H1 (cell line): ENCODE results near the gene CNTNAP1. TPM values are rescaled to one million over a fixed set of nuclear protein-coding genes. Genes with fewer than 3 reads are reported as not detected.
A peak's percentile ranks its signal among the peaks of the same experiment; 100 is the strongest.

Experiments used
- CTCF ChIA-PET: fragments of 300-600 bp; sonication (Branson Sonifier 250); formaldehyde crosslinking; loops from one replicate; lab custom pipeline; 2021; ENCODE audit not compliant: partially characterized antibody; lab: Charles Lee
- POLR2A ChIA-PET: fragments of 300-600 bp; sonication (Branson Sonifier 250); formaldehyde crosslinking; loops from one replicate; lab custom pipeline; 2021; ENCODE audit warnings: inconsistent platforms; ENCODE audit not compliant: partially characterized antibody; lab: Charles Lee
- DNase-seq, 2 experiments: peaks; one replicate each; pipeline versions ENCODE4 v3.0.0 to v3.0.0-alpha.2; 2010 to 2022; ENCODE audit warnings: low spot score in 2 of 2, low read depth in 1 of 2, mixed read lengths in 1 of 2
- FAIRE-seq: peaks from 2 replicates; lab custom pipeline; 2011; peaks lifted over from hg19 to GRCh38; lab: Jason Lieb, UNC
- H2AFZ ChIP-seq: 2 replicates; pipeline ENCODE4 v1.8.1; 2012; ENCODE audit warnings: low read length, inconsistent platforms
- H2AK5ac ChIP-seq: 2 replicates; pipeline ENCODE4 v1.6.1; 2013; ENCODE audit warnings: low read depth, low read length
- H2BK120ac ChIP-seq: replicated peaks from 2 replicates; pipeline ENCODE3; 2013; ENCODE audit warnings: low read depth, low read length, inconsistent platforms
- H2BK12ac ChIP-seq: 2 replicates; pipeline ENCODE4 v1.6.1; 2013; ENCODE audit warnings: low read depth, low read length
- H2BK15ac ChIP-seq: 2 replicates; pipeline ENCODE4 v1.6.1; 2013; ENCODE audit warnings: low read length
- H2BK20ac ChIP-seq: 2 replicates; pipeline ENCODE4 v1.6.1; 2013; ENCODE audit warnings: low read length
- H2BK5ac ChIP-seq: 2 replicates; pipeline ENCODE4 v1.6.1; 2013; ENCODE audit warnings: low read depth, low read length
- H3K14ac ChIP-seq: 2 replicates; pipeline ENCODE4 v1.6.1; 2013; ENCODE audit warnings: inconsistent platforms; ENCODE audit not compliant: insufficient read length
- H3K18ac ChIP-seq: 2 replicates; pipeline ENCODE4 v1.6.1; 2013; ENCODE audit warnings: low read length; ENCODE audit errors: extremely low read depth
- H3K23ac ChIP-seq: 2 replicates; pipeline ENCODE4 v1.6.1; 2013; ENCODE audit warnings: inconsistent platforms; ENCODE audit not compliant: insufficient read length
- H3K23me2 ChIP-seq: 2 replicates; pipeline ENCODE4 v1.6.1; 2013; ENCODE audit warnings: low read depth, low read length
- H3K27ac ChIP-seq: 2 replicates; pipeline ENCODE4 v1.6.1; 2011; ENCODE audit warnings: low read depth, low read length, inconsistent platforms
- H3K27me3 ChIP-seq, 4 experiments: replicated peaks in 1 of 4; 1 replicate in 1 of 4; 2 replicates in 3 of 4; pipeline versions ENCODE4 v1.6.1 to v1.8.1; 2011 to 2013; ENCODE audit warnings: low read length in 3 of 4, mild to moderate bottlenecking in 3 of 4, inconsistent platforms in 2 of 4, mixed read lengths in 2 of 4, moderate library complexity in 1 of 4; ENCODE audit not compliant: control insufficient read depth in 3 of 4, insufficient read depth in 3 of 4; ENCODE audit errors: extremely low read depth in 1 of 4
- H3K36me3 ChIP-seq, 4 experiments: 2 replicates each; pipeline versions ENCODE4 v1.6.1 to v1.8.1; 2011 to 2013; ENCODE audit warnings: mild to moderate bottlenecking in 4 of 4, low read length in 3 of 4, moderate library complexity in 2 of 4, control low read depth in 1 of 4, inconsistent platforms in 1 of 4; ENCODE audit not compliant: insufficient read depth in 4 of 4, control insufficient read depth in 2 of 4
- H3K4ac ChIP-seq: replicated peaks from 2 replicates; pipeline ENCODE3; 2013; ENCODE audit warnings: low read length, low read depth, mixed read lengths, inconsistent platforms; ENCODE audit not compliant: insufficient read length
- H3K4me1 ChIP-seq, 4 experiments: replicated peaks in 1 of 4; 1 replicate in 1 of 4; 2 replicates in 3 of 4; pipeline versions ENCODE4 v1.6.1 to v1.8.1; 2011 to 2013; ENCODE audit warnings: low read length in 3 of 4, inconsistent platforms in 2 of 4, mixed read lengths in 1 of 4; ENCODE audit not compliant: insufficient read depth in 4 of 4, control insufficient read depth in 3 of 4
- H3K4me2 ChIP-seq, 2 experiments: 2 replicates each; pipeline versions ENCODE4 v1.6.1 to v1.8.1; 2011 to 2013; ENCODE audit warnings: low read depth in 2 of 2, low read length in 2 of 2, control low read depth in 1 of 2, inconsistent platforms in 1 of 2, mild to moderate bottlenecking in 1 of 2; ENCODE audit not compliant: insufficient read depth in 1 of 2
- H3K4me3 ChIP-seq, 4 experiments: fragments of 200-600, 300-600 bp in 1 of 4; sonication (generic), shearing (Covaris generic), sonication (Bioruptor Twin) in 1 of 4; 2 replicates each; pipeline versions ENCODE4 v1.5.1 to v1.8.1; 2011 to 2016; ENCODE audit warnings: low read length in 4 of 4, low read depth in 3 of 4, control low read depth in 2 of 4, inconsistent platforms in 2 of 4, mild to moderate bottlenecking in 2 of 4, mixed read lengths in 1 of 4, moderate library complexity in 1 of 4; ENCODE audit not compliant: insufficient read depth in 2 of 4; ENCODE audit errors: extremely low read depth in 1 of 4
- H3K56ac ChIP-seq: replicated peaks from 2 replicates; pipeline ENCODE3; 2013; ENCODE audit warnings: low read depth, mild to moderate bottlenecking, mixed read lengths, low read length, inconsistent platforms; ENCODE audit not compliant: insufficient read length
- H3K79me1 ChIP-seq: 2 replicates; pipeline ENCODE4 v1.6.1; 2013; ENCODE audit warnings: low read depth, low read length, control low read depth
- H3K79me2 ChIP-seq, 2 experiments: 2 replicates each; pipeline versions ENCODE4 v1.6.1 to v1.8.1; 2012 to 2013; ENCODE audit warnings: low read length in 2 of 2, mild to moderate bottlenecking in 2 of 2, inconsistent platforms in 1 of 2; ENCODE audit not compliant: insufficient read depth in 2 of 2, control insufficient read depth in 1 of 2
- H3K9ac ChIP-seq, 4 experiments: replicated peaks in 1 of 4; 1 replicate in 1 of 4; 2 replicates in 3 of 4; pipeline versions ENCODE4 v1.6.1 to v1.8.1; 2011 to 2013; ENCODE audit warnings: low read depth in 3 of 4, low read length in 3 of 4, control low read depth in 2 of 4, mild to moderate bottlenecking in 2 of 4, moderate library complexity in 2 of 4, inconsistent platforms in 1 of 4; ENCODE audit errors: extremely low read depth in 1 of 4
- H3K9me3 ChIP-seq, 2 experiments: 2 replicates each; pipeline versions ENCODE4 v1.6.1 to v1.8.1; 2012 to 2013; ENCODE audit warnings: mild to moderate bottlenecking in 2 of 2, moderate library complexity in 2 of 2, control low read depth in 1 of 2, inconsistent platforms in 1 of 2, low read depth in 1 of 2, low read length in 1 of 2, mixed read lengths in 1 of 2; ENCODE audit not compliant: insufficient read depth in 2 of 2
- H4K20me1 ChIP-seq, 2 experiments: replicated peaks in 1 of 2; 2 replicates each; pipeline versions ENCODE3 to v1.8.1; 2011 to 2013; ENCODE audit warnings: inconsistent platforms in 2 of 2, low read length in 2 of 2, mild to moderate bottlenecking in 1 of 2; ENCODE audit not compliant: insufficient read depth in 2 of 2, control insufficient read depth in 1 of 2
- H4K5ac ChIP-seq: 2 replicates; pipeline ENCODE4 v1.6.1; 2013; ENCODE audit warnings: low read length, low read depth, mixed read lengths, inconsistent platforms; ENCODE audit not compliant: insufficient read length
- H4K8ac ChIP-seq: 2 replicates; pipeline ENCODE4 v1.8.0; 2013; ENCODE audit warnings: mild to moderate bottlenecking, moderate library complexity, low read length, inconsistent platforms; ENCODE audit not compliant: insufficient read depth; ENCODE audit errors: extremely low read depth
- H4K91ac ChIP-seq: replicated peaks from 2 replicates; pipeline ENCODE3; 2013; ENCODE audit warnings: low read length, mixed read lengths, inconsistent platforms; ENCODE audit not compliant: insufficient read length
- E2F6 ChIP-seq: IDR thresholded peaks from 2 replicates; pipeline ENCODE4 v1.6.1; 2012; ENCODE audit warnings: inconsistent platforms
- PHF8 ChIP-seq: fragments of 200-600 bp; sonication (generic); conservative IDR thresholded peaks from 2 replicates; pipeline ENCODE4 v1.7.1; 2012; ENCODE audit warnings: low read depth, mild to moderate bottlenecking, inconsistent platforms, low read length, moderate library complexity
- RAD21 ChIP-seq, 2 experiments: IDR thresholded peaks in 1 of 2; conservative IDR thresholded peaks in 1 of 2; 2 replicates each; pipeline ENCODE4 v1.6.1; 2011; ENCODE audit warnings: low read depth in 2 of 2, low read length in 2 of 2, improper control_type of control experiment in 1 of 2, inconsistent platforms in 1 of 2, mild to moderate bottlenecking in 1 of 2, moderate library complexity in 1 of 2
- WGBS, 2 experiments: shearing (Covaris generic) in 1 of 2; methylation state at CpG; one replicate each; pipeline versions ENCODE4 v1.1.6 to v1.1.7; 2013 to 2015; ENCODE audit warnings: low lambda C conversion rate in 2 of 2, mixed read lengths in 2 of 2, inconsistent platforms in 1 of 2, low coverage in 1 of 2, missing lambda C conversion rate in 1 of 2; ENCODE audit not compliant: insufficient replicate concordance in 2 of 2, insufficient coverage in 1 of 2, insufficient read length in 1 of 2; ENCODE audit errors: extremely low coverage in 1 of 2, missing lambda C conversion rate in 1 of 2; 5-methylcytosine and 5-hydroxymethylcytosine counted together
- polyA plus RNA-seq, 7 experiments: library from polyadenylated mRNA; depleted of rRNA in 3 of 7; stranded (reverse) in 5 of 7; unstranded in 2 of 7; fragments of >200 nt in 5 of 7; fragments of 200-250 nt in 2 of 7; gene quantifications; 1 replicate in 5 of 7; 2 replicates in 1 of 7; 4 replicates in 1 of 7; pipeline versions ENCODE4 v1.2.1 to v1.2.3, GENCODE V29; 2011 to 2013; ENCODE audit warnings: missing spikeins in 2 of 7, mixed read lengths in 2 of 7
- total RNA-seq: library from RNA; stranded (reverse); fragmentation: NEBNext Ultra II Directional; extraction: Animal tissue kit (Norgen Biotek cat#: 25700); gene quantifications from 2 replicates; pipeline ENCODE4 v1.2.1, GENCODE V29; 2021

The CNTNAP1 gene
- total and polyA plus RNA-seq, 2 of the 8 experiments (the other 6 are each of a cell fraction or from before 2014, with no cell fraction given) = 4.7 to 10.0 TPM

- H4K8ac ChIP-seq = peak overlapping the region; percentile 37; the same call in 1 of the 2 replicates
- no peak overlapping the region for H3K27ac ChIP-seq
- ChIA-PET CTCF (interaction anchor here (1.0 to 2.2 kb wide), 3 partner anchors 9 to 68 kb away, joined by 3 to 5 read pairs (median 4); no protein-coding TSS in a partner anchor), POLR2A (interaction anchor here (1.2 kb wide), 1 partner anchor 14 kb away, joined by 4 read pairs; no protein-coding TSS in a partner anchor)
- peaks cover 0 to 4% (median 0%) of the 10 kb centered on the region in 4 experiments; a peak in 3 of 8 replicates for H3K36me3 ChIP-seq
- H3K4ac ChIP-seq = no peak overlapping the region
- DNase-seq (no peak), FAIRE-seq (no peak)
- no peak overlapping the region for H3K9ac ChIP-seq
- H4K5ac ChIP-seq = no peak overlapping the region
- no peaks in the 10 kb centered on the region for H3K9me3 ChIP-seq
- H2BK12ac ChIP-seq = no peak overlapping the region
- no peak overlapping the region for H3K56ac ChIP-seq
- 88% methylated on average over 32 of the region's 32 CpGs; no CpG with 5 or more reads in 1 of the 2 experiments for WGBS, 2 experiments
- H3K4me1 ChIP-seq = peaks cover 0 to 11% (median 6%) of the 10 kb centered on the region in 4 experiments; a peak in 6 of 7 replicates
- H2BK5ac ChIP-seq = no peak overlapping the region
- TF ChIP-seq PHF8 (no peak), RAD21 (IDR thresholded peaks at IDR 0.05 in 1 of 2, conservative IDR thresholded peaks at IDR 0.05 in 1 of 2; ENCODE audit: low read depth in 2 of 2, low read length in 2 of 2) (0 out of 4 replicates have a peak, but pooled peaks of 1 of the 2 experiments have one; percentile 2), E2F6 (no peak)
- no peak overlapping the region for H2BK120ac ChIP-seq
- no peak overlapping the region for H2BK15ac ChIP-seq
- peaks cover 0 to 20% (median 15%) of the 10 kb centered on the region in 4 experiments; a peak in 5 of 7 replicates for H3K27me3 ChIP-seq
- H4K20me1 ChIP-seq = peaks cover 0 to 7% of the 10 kb centered on the region in 2 experiments
- H3K79me1 ChIP-seq = no peaks in the 10 kb centered on the region
- H3K79me2 ChIP-seq = no peaks in the 10 kb centered on the region
- H3K14ac ChIP-seq = no peak overlapping the region
- H3K4me3 ChIP-seq = no peak overlapping the region
- no peak overlapping the region for H2BK20ac ChIP-seq
- no peak overlapping the region for H2AK5ac ChIP-seq
- H3K18ac ChIP-seq = no peak overlapping the region; the same call in 1 of the 2 replicates
- no peak overlapping the region for H3K4me2 ChIP-seq
- no peak overlapping the region for H4K91ac ChIP-seq
- no peak overlapping the region for H2AFZ ChIP-seq
- H3K23me2 ChIP-seq = peaks cover 17% of the 10 kb centered on the region; the same call in 1 of the 2 replicates
- H3K23ac ChIP-seq = no peak overlapping the region
These were observed 4.3 kb downstream of the CNTNAP1 start for GRCh38 chr17:42686520-42687128.
